H1 (cell line): ENCODE data around the gene CPZ.

Source experiments
- CBX8 ChIP-seq: fragments of 300-800, 300-1000 bp; sonication (generic); IDR thresholded peaks from 2 replicates; pipeline ENCODE4 v1.7.1; 2016; ENCODE audit warnings: low read depth, low read length, borderline replicate concordance
- CEBPB ChIP-seq: IDR thresholded peaks from 2 replicates; pipeline ENCODE4 v1.6.1; 2012; ENCODE audit warnings: low read depth, low read length
- CREB1 ChIP-seq: IDR thresholded peaks from 2 replicates; pipeline ENCODE4 v1.6.1; 2012; ENCODE audit warnings: inconsistent platforms
- E2F6 ChIP-seq: IDR thresholded peaks from 2 replicates; pipeline ENCODE4 v1.6.1; 2012; ENCODE audit warnings: inconsistent platforms
- EP300 ChIP-seq, 2 experiments: IDR thresholded peaks; 1 replicate in 1 of 2; 2 replicates in 1 of 2; pipeline ENCODE4 v1.6.1; 2011 to 2012; ENCODE audit warnings: low read depth in 2 of 2, low read length in 2 of 2, mild to moderate bottlenecking in 2 of 2, borderline replicate concordance in 1 of 2, inconsistent platforms in 1 of 2, moderate library complexity in 1 of 2
- EZH2 ChIP-seq: fragments of 200-600 bp; sonication (generic); IDR thresholded peaks from 2 replicates; pipeline ENCODE4 v1.7.1; 2012; ENCODE audit warnings: low read depth, mild to moderate bottlenecking, moderate library complexity, low read length, inconsistent platforms; ENCODE audit not compliant: severe bottlenecking
- GABPA ChIP-seq: IDR thresholded peaks from 2 replicates; pipeline ENCODE4 v1.6.1; 2011; ENCODE audit warnings: mild to moderate bottlenecking, low read length, moderate library complexity, borderline replicate concordance; ENCODE audit not compliant: insufficient read depth
- MAFK ChIP-seq: IDR thresholded peaks from 2 replicates; pipeline ENCODE4 v1.6.1; 2012; ENCODE audit warnings: low read depth, mild to moderate bottlenecking, improper control_type of control experiment, low read length
- POLR2A ChIP-seq, 2 experiments: IDR thresholded peaks; 1 replicate in 1 of 2; 2 replicates in 1 of 2; pipeline ENCODE4 v1.6.1; 2011; ENCODE audit warnings: low read depth in 2 of 2, low read length in 2 of 2, mild to moderate bottlenecking in 2 of 2; ENCODE audit errors: control extremely low read depth in 1 of 2
- POLR2AphosphoS5 ChIP-seq: IDR thresholded peaks from 2 replicates; pipeline ENCODE4 v1.6.1; 2011; ENCODE audit warnings: low read depth, low read length
- YY1 ChIP-seq: IDR thresholded peaks from 2 replicates; pipeline ENCODE4 v1.6.1; 2011; ENCODE audit warnings: low read depth, mild to moderate bottlenecking, low read length
- TF ChIP-seq, protein P1 (sequence below), 3 experiments: IDR thresholded peaks; 1 replicate in 2 of 3; 2 replicates in 1 of 3; pipeline versions ENCODE4 v1.5.1 to v1.6.1; 2011; ENCODE audit warnings: low read length in 3 of 3, mild to moderate bottlenecking in 3 of 3, inconsistent platforms in 2 of 3, low read depth in 1 of 3, moderate library complexity in 1 of 3; ENCODE audit not compliant: insufficient read depth in 1 of 3; ENCODE audit errors: control extremely low read depth in 1 of 3
- TF ChIP-seq, protein P2 (sequence below): IDR thresholded peaks from 2 replicates; pipeline ENCODE4 v1.6.1; 2012; ENCODE audit warnings: inconsistent platforms

- no peak for TF ChIP-seq POLR2AphosphoS5
- no peak; the same call in 1 of the 2 replicates for TF ChIP-seq E2F6
- TF ChIP-seq POLR2A (IDR thresholded peaks at IDR 0.05; ENCODE audit: control extremely low read depth in 1 of 2, low read depth in 2 of 2, low read length in 2 of 2), result no peak
- no peak for TF ChIP-seq EZH2
- TF ChIP-seq, protein P1, sequence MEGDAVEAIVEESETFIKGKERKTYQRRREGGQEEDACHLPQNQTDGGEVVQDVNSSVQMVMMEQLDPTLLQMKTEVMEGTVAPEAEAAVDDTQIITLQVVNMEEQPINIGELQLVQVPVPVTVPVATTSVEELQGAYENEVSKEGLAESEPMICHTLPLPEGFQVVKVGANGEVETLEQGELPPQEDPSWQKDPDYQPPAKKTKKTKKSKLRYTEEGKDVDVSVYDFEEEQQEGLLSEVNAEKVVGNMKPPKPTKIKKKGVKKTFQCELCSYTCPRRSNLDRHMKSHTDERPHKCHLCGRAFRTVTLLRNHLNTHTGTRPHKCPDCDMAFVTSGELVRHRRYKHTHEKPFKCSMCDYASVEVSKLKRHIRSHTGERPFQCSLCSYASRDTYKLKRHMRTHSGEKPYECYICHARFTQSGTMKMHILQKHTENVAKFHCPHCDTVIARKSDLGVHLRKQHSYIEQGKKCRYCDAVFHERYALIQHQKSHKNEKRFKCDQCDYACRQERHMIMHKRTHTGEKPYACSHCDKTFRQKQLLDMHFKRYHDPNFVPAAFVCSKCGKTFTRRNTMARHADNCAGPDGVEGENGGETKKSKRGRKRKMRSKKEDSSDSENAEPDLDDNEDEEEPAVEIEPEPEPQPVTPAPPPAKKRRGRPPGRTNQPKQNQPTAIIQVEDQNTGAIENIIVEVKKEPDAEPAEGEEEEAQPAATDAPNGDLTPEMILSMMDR (IDR thresholded peaks at IDR 0.05; ENCODE audit: control extremely low read depth in 1 of 3, insufficient read depth in 1 of 3, low read depth in 1 of 3, low read length in 3 of 3), result no peak
- TF ChIP-seq CEBPB, result no peak
- TF ChIP-seq YY1, result no peak
- TF ChIP-seq GABPA, result no peak
- no peak for TF ChIP-seq CBX8
- TF ChIP-seq MAFK, result no peak
- TF ChIP-seq EP300 (IDR thresholded peaks at IDR 0.05; ENCODE audit: borderline replicate concordance in 1 of 2, low read depth in 2 of 2, low read length in 2 of 2), result no peak
- TF ChIP-seq, protein P2, sequence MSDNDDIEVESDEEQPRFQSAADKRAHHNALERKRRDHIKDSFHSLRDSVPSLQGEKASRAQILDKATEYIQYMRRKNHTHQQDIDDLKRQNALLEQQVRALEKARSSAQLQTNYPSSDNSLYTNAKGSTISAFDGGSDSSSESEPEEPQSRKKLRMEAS, result no peak
- no peak for TF ChIP-seq CREB1
Observed at GRCh38 chr4:8648816-8649630, 56.5 kb downstream of the CPZ start.
